COLO668 (cell line): ENCODE data around the gene ALLC.

Experiments
- DNase-seq: peaks from one replicate; lab custom pipeline; 2025; ENCODE audit not compliant: unreplicated experiment; lab: John Stamatoyannopoulos, UW

The ALLC gene

DNA sequence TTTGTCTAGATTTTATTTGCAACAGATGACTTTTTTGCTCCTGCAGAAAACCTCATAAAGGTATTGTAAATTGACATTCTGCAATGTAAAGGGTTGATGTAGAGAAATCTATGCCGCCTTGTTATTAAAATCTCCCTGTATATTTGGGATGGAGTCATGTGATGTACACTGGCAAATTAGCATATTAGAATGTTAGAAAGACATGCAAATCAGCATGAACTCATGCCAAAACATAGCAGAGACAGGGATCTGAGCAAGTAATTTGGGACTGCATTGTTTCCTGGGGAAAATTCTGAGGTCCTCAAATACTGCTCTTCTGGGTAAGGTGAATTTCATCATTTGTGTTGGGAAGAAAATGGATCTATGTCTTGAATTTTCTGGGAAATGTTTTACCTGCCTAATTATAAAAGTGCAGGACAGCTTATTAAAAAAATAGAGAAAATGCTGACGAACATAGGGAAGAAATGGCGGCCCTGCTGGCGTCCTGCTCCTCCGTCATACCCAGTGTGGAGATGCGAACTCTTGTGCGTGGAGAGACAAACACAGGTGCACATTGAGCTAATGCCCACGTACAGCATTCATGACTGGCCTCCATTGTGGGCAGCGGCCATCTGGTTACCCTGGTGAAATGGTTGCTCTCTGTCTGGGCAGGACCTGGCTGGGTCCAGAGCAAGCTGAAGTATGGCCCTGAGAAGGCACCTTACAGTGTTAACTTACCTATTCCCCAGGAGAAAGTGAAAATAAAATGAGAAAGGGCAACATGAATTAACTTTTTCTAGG is 16.3 kb downstream of the ALLC start:
- no peak for DNase-seq

- DNase-seq: no peak
These were observed 17.7 kb downstream of the ALLC start for GRCh38 chr2:3675687-3676086.

- no peak for DNase-seq
These were observed 19.4 kb downstream of the ALLC start for GRCh38 chr2:3677436-3677835.

- DNase-seq: no peak
These were observed 20.2 kb downstream of the ALLC start for GRCh38 chr2:3678212-3678611.

GRCh38 chr2:3679180-3679579 is 21.2 kb downstream of the ALLC start:
- no peak for DNase-seq

DNA sequence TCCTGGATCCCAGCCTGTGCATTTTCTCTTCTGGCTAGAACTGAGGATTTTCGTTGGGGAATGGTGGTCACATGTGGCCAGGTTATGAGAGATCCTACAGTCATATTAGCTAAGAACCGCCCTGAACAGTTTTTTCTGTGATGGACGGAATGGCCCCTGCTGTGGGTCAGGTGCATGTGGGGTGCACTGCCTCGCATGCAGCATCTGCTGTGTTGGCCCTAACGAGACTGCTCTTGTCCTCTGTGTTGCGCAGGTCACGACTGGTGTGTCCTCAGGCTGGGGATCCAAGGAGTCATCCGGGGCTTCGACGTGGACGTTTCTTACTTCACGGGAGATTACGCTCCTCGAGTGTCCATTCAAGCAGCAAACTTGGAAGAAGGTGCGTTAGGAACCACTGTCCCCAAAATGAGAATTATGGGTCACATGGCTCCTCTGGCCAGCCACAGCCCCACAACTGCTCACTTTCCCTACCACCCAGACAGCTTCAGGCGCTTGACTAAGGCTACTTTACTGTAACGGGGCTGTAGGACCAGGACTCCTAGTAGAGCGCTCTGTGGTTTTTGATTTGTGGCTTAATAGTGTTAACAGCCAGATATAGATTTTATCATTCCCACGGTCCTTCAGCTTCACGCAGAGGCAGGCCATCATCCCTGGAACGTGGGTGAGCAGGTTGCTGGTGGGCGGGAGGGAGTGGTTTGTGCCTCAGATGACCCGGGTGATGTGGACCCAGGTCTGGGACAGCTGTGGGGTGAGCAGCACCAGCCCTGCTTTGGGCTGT is 21.8 kb downstream of the ALLC start:
- DNase-seq: no peak

DNA sequence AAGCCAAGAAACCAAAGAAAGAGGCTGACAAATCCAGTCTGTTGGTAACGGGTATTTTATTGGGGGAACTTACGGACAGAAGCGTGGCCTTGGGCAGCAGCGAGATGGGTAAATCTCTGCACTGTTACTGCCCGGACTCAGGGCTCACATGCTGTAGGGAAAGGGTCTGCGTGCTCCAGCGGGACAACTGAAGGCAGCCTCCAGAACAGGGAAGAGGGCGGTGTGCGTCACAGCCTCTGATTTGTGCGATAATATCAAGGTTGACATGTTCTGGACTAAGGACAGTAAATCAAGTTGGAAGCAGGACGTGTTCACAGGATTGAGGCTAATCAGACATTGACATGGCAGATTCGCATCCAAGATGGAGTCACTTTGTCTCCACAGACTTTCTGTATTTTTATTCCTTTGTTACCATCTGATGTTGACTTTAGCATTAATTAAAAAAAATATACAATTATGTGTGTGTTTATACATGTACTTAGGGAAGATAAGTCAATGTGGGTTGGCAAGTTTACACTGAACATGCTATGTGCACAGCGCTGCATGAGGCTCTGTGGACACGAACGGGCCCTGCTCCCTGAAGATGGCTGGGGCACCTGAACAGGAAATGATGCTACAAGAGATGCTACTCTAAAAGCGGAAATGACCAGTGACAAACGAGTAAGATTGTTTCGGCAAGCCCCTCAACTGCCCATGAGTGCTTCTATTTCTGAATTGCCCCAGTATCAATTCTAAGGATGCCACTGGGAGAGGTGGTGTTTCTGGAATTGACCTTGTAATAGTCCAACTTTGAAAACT is 22.7 kb downstream of the ALLC start:
- no peak for DNase-seq

- no peak for DNase-seq
These were observed 23.6 kb downstream of the ALLC start for GRCh38 chr2:3681625-3682024.

GRCh38 chr2:3682811-3683210 is 24.8 kb downstream of the ALLC start:
- no peak for DNase-seq

DNA sequence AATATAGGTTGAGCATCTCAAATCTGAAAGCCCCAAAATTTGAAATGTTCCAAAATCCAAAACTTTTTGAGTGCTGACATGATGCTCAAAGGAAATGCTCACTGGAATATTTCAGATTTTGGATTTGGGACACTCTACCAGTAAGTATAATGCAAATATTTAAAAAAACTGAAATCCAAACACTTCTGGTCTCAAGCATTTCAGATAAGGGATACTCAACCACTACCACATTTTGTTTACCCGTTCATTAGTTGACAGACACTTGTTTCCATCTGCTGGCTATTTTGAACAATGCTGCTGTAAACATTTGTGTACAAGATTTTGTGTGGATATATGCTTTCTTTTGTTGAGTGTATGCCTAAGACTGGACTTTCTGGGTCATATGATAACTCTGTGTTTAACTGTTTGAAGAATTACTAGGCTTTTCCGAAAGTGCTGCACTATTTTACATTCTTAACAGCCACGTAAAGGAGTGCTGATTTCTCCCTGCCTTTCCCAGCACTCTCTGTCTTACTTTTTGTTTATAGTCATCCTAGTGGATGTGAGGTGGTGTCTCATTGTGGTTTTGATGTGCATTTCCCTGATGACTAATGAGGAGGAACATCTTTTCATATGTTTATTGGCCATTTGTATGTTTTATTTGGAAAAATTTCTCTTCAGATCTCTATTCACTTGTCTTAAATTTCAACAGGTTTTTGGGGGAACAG is 25.9 kb downstream of the ALLC start:
- DNase-seq: no peak

DNA sequence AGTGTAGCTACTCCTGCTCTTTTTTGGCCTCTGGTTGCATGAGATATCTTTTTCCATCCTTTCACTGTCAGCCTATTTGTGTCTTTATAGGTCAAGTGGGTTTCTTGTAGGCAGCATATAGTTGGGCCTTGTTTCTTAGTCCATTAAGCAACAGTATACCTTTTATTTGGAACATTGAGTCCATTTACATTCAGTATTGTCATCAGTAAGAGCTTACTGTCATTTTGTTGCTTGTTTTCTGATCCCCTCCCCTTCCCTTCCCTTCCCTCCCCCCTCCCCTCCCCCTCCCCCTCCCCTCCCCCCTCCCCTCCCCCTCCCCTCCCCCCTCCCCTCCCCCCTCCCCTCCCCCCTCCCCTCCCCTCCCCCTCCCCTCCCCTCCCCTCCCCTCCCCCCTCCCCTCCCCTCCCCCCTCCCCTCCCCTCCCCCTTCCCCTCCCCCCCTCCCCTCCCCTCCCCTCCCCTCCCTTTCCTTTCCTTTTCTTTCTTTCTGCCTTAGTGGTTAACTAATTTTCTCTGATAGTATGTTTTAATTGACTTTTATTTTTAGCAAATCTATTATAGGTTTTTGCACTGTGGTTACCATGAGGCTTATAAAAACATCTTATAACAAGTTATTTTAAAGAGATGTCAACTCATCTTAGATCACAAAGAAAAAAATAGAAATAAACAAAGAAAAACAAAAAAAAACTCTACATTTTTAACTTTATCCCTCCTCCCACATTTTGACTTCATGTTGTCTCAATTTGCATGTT is 32.2 kb downstream of the ALLC start:
- DNase-seq: no peak

DNA sequence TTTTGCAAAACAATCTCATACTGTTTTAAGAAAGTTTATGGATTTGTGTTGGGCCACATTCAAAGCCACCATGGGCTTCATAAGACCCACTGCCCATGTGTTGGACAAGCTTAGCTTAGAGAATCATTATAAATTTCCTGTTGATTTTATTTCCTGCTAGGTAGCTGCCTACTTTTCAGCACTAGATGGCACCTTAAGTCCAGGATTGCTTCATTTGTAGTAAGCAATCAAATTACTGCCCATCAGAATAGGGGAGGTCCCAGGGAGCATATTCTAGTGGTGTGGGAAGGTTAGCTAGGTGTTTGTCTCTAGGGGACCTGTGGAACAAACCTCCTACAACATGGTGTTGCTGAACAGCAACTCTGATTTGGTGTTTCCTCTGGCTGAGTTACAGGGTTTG is 34.4 kb downstream of the ALLC start:
- no peak for DNase-seq

DNA sequence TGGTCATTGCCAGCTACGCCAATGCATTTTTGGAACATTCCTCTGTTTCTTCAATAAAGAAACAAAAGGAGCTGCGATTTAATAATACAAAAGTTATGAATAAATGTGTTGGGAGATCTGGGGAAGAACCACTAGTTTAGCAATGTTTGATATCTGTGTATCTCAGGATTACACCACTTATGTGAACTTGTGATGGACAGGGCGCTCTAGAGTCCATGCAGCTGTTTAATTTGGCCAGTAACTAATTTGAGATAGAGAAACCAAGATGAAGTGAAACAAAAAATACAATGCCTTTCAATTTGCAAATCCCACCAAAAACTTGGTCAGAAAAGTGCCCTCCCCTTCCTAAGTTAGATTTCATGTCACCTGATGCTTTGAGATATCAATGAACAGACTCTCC is 38.5 kb downstream of the ALLC start:
- DNase-seq: no peak

DNA sequence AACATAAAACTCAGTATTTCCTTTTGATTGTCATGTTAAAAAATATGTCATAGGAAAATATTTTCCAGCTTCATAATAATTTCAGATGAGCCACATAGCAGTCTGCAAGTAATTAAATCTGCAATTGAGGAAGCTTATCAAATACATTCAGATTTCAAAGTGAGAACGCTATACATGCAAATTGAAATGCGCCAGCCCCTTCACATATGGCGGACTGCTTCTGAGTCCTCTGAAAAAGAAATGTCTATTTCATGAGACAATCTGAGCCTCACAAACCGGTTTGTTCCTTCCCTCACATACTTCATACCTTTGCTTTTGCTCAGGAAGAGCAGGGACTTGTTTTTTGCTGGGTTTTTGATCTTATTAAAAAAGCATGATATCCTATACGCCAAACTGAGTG is 43.1 kb downstream of the ALLC start:
- no peak for DNase-seq

- DNase-seq: no peak
These were observed 45.3 kb downstream of the ALLC start, which contains the start of gene DCDC2C for GRCh38 chr2:3703236-3703756. Gene DCDC2C (plus strand): TSS chr2:3703575. CDS start chr2:3703752, 177 bp downstream.

DNA sequence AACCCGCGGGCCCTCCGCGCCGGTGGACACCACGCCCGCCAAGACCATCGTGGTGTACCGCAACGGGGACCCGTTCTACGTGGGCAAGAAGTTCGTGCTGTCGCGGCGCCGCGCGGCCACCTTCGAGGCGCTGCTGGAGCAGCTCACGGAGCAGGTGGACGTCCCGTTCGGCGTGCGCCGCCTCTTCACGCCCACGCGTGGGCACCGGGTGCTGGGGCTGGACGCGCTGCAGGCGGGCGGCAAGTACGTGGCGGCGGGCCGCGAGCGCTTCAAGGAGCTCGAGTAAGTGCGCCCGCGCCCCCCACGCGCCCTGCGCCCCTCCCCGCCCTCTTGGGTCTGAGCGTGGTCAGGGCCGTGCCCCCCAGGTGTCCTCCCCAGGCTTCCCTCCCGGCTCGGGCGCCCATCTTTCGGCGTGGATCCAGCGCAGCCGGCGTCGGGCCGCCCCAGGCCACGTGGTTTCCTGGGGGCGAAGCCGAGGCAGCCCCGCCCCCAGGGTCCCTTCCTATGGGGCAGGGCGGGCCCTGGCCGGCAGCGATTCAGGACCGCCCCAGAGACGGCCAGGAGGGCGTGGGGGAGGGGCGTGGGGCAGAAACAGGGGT is 45.9 kb downstream of the ALLC start:
- DNase-seq: peak; percentile 27

DNA sequence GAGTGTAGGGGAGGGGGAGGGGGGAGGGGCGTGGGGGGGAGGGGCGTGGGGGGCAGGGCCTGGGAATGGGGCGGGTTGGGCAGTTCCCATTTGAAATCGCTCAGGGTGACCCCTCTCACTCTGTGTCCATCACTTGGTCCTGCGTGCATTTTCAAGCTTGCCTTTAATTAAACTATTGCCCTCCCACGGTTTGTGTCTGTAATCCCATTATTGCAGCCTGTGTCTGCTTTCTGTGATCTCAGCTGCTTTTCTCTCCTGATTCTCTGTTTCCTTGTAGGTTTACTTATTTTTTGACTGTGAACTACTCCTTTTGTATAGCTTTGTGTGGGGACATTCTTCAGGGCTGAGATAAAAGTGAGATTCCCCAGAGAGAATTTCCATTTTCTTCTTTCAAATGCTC is 46.7 kb downstream of the ALLC start:
- no peak for DNase-seq

GRCh38 chr2:3705782-3706181 is 47.8 kb downstream of the ALLC start:
- no peak for DNase-seq

DNA sequence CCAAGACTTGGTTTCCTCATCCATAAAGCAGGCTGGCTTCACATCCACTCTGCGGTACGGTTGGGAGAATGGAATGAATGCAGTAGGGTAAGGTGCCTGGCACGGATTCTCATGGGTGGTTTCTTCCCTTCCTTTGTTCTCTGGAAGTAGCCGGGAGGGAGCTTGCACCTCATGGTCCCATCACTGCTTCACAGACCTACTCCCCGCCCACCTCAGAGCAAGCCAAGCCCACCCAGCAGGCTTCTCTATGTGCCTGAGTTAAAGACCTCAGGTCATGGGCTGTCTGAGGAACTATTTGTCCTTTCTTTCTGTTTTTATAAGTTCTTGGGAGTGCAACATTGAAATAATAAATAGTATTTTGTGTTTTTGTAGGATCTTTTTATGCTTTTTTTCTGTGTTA is 48.9 kb downstream of the ALLC start:
- DNase-seq: no peak

DNA sequence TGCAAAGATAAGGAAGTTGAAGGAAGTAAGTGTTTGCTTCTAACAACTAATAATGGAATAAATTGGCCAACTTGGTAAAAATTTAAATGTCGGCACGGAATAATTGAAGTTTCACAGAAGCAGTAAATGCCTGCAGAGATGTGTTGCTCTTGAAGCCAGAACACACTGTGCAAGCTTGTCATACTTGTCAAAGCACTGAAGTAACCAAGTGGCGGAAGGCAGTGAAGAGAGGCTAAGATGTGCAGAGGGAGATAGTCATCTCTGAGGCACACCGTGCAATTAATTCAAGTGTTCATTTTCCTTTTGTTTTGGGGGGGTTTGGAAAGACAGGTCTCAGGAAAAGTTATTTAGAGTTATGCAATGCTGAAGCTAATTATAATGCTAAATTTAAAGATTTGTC is 50.6 kb downstream of the ALLC start:
- DNase-seq: no peak
